Measurements from ENCODE around the gene THOC2.

- TF ChIP-seq CTCF (IDR thresholded peaks at IDR 0.05) = no peak
- no peak for TF ChIP-seq POLR2A (IDR thresholded peaks at IDR 0.05)
These were observed 6.6 kb upstream of the THOC2 start for GRCh38 chrX:123739474-123739873.
